GM12891 (cell line): ENCODE data around the gene ASF1A.

ENCODE experiments used
- DNase-seq: peaks from one replicate; pipeline ENCODE4 v3.0.0; 2011; ENCODE audit warnings: low spot score; ENCODE audit not compliant: insufficient read length
- FAIRE-seq: peaks from 2 replicates; lab custom pipeline; 2011; peaks lifted over from hg19 to GRCh38; lab: Jason Lieb, UNC
- PAX5 ChIP-seq: IDR thresholded peaks from 2 replicates; pipeline ENCODE4 v1.6.1; 2011; ENCODE audit warnings: low read length, moderate library complexity, mild to moderate bottlenecking; ENCODE audit not compliant: insufficient read depth, severe bottlenecking
- POLR2A ChIP-seq: IDR thresholded peaks from 2 replicates; pipeline ENCODE4 v1.6.1; 2011; ENCODE audit warnings: low read depth, low read length, control low read depth
- POLR2AphosphoS5 ChIP-seq: IDR thresholded peaks from 2 replicates; pipeline ENCODE4 v1.6.1; 2011; ENCODE audit warnings: low read depth, low read length, control low read depth
- POU2F2 ChIP-seq: IDR thresholded peaks from 2 replicates; pipeline ENCODE4 v1.6.1; 2011; ENCODE audit warnings: low read depth, mild to moderate bottlenecking, control low read depth, low read length, moderate library complexity
- SPI1 ChIP-seq: IDR thresholded peaks from 2 replicates; pipeline ENCODE4 v1.6.1; 2011; ENCODE audit warnings: low read depth, low read length, control low read depth
- TAF1 ChIP-seq: IDR thresholded peaks from 2 replicates; pipeline ENCODE4 v1.6.1; 2011; ENCODE audit warnings: low read depth, low read length, control low read depth

Gene ASF1A

GRCh38 chr6:118912646-118913045 lies 18.7 kb downstream of the ASF1A start:
- no peak for FAIRE-seq

GRCh38 chr6:118913161-118913560 lies 19.2 kb downstream of the ASF1A start:
- TF ChIP-seq POU2F2 (no peak), TAF1 (no peak), POLR2AphosphoS5 (no peak), POLR2A (no peak), PAX5 (no peak), SPI1 (no peak)
- FAIRE-seq (no peak), DNase-seq (no peak)

More at GRCh38 chr6:118912646-118913045, 18.7 kb downstream of the ASF1A start:
- DNase-seq = no peak
- TF ChIP-seq POLR2A (no peak), POU2F2 (no peak), TAF1 (no peak), POLR2AphosphoS5 (no peak), PAX5 (no peak), SPI1 (no peak)

GRCh38 chr6:118914598-118914997 lies 20.6 kb downstream of the ASF1A start:
- DNase-seq (no peak), FAIRE-seq (no peak)
- TF ChIP-seq TAF1 (no peak), SPI1 (no peak), PAX5 (no peak), POU2F2 (no peak), POLR2AphosphoS5 (no peak), POLR2A (no peak)

GRCh38 chr6:118917546-118918328 lies 23.8 kb downstream of the ASF1A start:
- DNase-seq (no peak), FAIRE-seq (no peak)
- no peak for TF ChIP-seq PAX5
- no peak for TF ChIP-seq POU2F2
- no peak for TF ChIP-seq POLR2AphosphoS5
- TF ChIP-seq POLR2A = no peak
- no peak for TF ChIP-seq TAF1
- TF ChIP-seq SPI1 = no peak

- DNase-seq = no peak
- TF ChIP-seq SPI1 (no peak), TAF1 (no peak), PAX5 (no peak), POLR2A (no peak), POLR2AphosphoS5 (no peak), POU2F2 (no peak)
- FAIRE-seq = no peak
Observed at GRCh38 chr6:118918329-118918725, 24.4 kb downstream of the ASF1A start.

GRCh38 chr6:118921084-118921483 lies 27.1 kb downstream of the ASF1A start:
- DNase-seq = no peak
- no peak for FAIRE-seq
- no peak for TF ChIP-seq PAX5
- no peak for TF ChIP-seq TAF1
- no peak for TF ChIP-seq POLR2AphosphoS5
- no peak for TF ChIP-seq POLR2A
- no peak for TF ChIP-seq POU2F2
- no peak for TF ChIP-seq SPI1

GRCh38 chr6:118923035-118923434 lies 29.1 kb downstream of the ASF1A start:
- FAIRE-seq (no peak), DNase-seq (no peak)
- no peak for TF ChIP-seq POU2F2

GRCh38 chr6:118930680-118931079 lies 36.7 kb downstream of the ASF1A start:
- TF ChIP-seq POU2F2 (no peak), POLR2A (no peak), PAX5 (no peak), POLR2AphosphoS5 (no peak)
- FAIRE-seq = no peak
- no peak for DNase-seq

GRCh38 chr6:118931436-118931835 lies 37.5 kb downstream of the ASF1A start:
- TF ChIP-seq SPI1 (no peak), POLR2AphosphoS5 (no peak), POU2F2 (no peak), POLR2A (no peak), TAF1 (no peak), PAX5 (no peak)
- DNase-seq (no peak), FAIRE-seq (no peak)

GRCh38 chr6:118932421-118932820 lies 38.5 kb downstream of the ASF1A start:
- TF ChIP-seq POLR2AphosphoS5 (no peak), TAF1 (no peak), PAX5 (no peak)
- no peak for FAIRE-seq

More at GRCh38 chr6:118932421-118932820, 38.5 kb downstream of the ASF1A start:
- DNase-seq = no peak
